Measurements from ENCODE around the gene ABCC11.

DNA sequence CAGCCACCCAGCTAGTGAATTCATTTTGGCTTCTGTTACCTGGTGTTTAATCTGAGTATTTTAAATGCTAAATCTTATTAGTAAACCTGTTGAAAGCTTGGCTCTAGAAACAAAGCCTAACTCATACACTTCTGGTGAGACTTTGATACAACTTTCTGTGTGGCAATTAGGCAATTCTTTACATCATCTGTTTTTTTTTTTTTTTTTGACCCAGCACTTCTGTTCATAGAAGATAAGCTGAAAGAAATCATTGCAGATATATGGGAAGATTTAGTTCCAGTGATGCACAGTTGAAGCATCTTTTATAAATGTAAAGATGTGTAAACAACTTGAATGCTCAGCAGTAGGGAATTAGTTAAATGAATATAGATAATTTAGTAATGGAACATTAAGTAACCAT lies 21.7 kb upstream of the ABCC11 start:
- TF ChIP-seq, protein P1, sequence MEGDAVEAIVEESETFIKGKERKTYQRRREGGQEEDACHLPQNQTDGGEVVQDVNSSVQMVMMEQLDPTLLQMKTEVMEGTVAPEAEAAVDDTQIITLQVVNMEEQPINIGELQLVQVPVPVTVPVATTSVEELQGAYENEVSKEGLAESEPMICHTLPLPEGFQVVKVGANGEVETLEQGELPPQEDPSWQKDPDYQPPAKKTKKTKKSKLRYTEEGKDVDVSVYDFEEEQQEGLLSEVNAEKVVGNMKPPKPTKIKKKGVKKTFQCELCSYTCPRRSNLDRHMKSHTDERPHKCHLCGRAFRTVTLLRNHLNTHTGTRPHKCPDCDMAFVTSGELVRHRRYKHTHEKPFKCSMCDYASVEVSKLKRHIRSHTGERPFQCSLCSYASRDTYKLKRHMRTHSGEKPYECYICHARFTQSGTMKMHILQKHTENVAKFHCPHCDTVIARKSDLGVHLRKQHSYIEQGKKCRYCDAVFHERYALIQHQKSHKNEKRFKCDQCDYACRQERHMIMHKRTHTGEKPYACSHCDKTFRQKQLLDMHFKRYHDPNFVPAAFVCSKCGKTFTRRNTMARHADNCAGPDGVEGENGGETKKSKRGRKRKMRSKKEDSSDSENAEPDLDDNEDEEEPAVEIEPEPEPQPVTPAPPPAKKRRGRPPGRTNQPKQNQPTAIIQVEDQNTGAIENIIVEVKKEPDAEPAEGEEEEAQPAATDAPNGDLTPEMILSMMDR (IDR thresholded peaks at IDR 0.05; ENCODE audit: borderline replicate concordance, extremely low read depth, low read length, poor library complexity, severe bottlenecking): no peak
- TF ChIP-seq EZH2 (IDR thresholded peaks at IDR 0.05; ENCODE audit: borderline replicate concordance, low read depth, low read length, severe bottlenecking): no peak
